HepG2 (cell line): ENCODE measurements around the gene EXTL1. TPM values are rescaled to one million over a fixed set of nuclear protein-coding genes. Genes with fewer than 3 reads are reported as not detected.

Experiments used
- ARNTL ChIP-seq: sonication (generic); formaldehyde crosslinking; IDR thresholded peaks from 2 replicates; pipeline ENCODE4 v1.4.0; 2020; ENCODE audit warnings: mild to moderate bottlenecking, missing genetic modification reagents
- EHMT2 ChIP-seq: fragments of 200-600 bp; sonication (generic); IDR thresholded peaks from 2 replicates; pipeline ENCODE4 v1.7.0; 2017; ENCODE audit warnings: antibody characterized with exemption, low read depth, low read length, borderline replicate concordance
- GFI1 ChIP-seq: sonication (generic); formaldehyde crosslinking; IDR thresholded peaks from 2 replicates; pipeline ENCODE4 v1.5.0; 2020; ENCODE audit warnings: missing genetic modification reagents, mild to moderate bottlenecking, borderline replicate concordance
- KLF9 ChIP-seq: IDR thresholded peaks from 2 replicates; pipeline ENCODE4 v1.6.1; 2016; ENCODE audit warnings: low read depth
- MATR3 ChIP-seq: sonication (generic); formaldehyde crosslinking; IDR thresholded peaks from 2 replicates; pipeline ENCODE4 v1.4.0; 2020; ENCODE audit warnings: missing genetic modification reagents
- MYC ChIP-seq: sonication (generic); formaldehyde crosslinking; IDR thresholded peaks from 2 replicates; pipeline ENCODE4 v1.9.0; 2021; ENCODE audit warnings: missing genetic modification reagents, borderline replicate concordance
- POLR2AphosphoS5 ChIP-seq: IDR thresholded peaks from 2 replicates; pipeline ENCODE4 v1.6.1; 2012; ENCODE audit warnings: low read depth, low read length
- RBFOX2 ChIP-seq: fragments of 200-400 bp; formaldehyde crosslinking; IDR thresholded peaks from 2 replicates; pipeline ENCODE4 v1.6.1; 2017; ENCODE audit warnings: low read depth, mild to moderate bottlenecking, low read length
- RFX5 ChIP-seq: IDR thresholded peaks from 2 replicates; pipeline ENCODE4 v1.6.1; 2011; ENCODE audit warnings: low read depth, low read length, improper control_type of control experiment
- RFXANK ChIP-seq: IDR thresholded peaks from 2 replicates; pipeline ENCODE4 v1.6.1; 2016
- SATB2 ChIP-seq: sonication (generic); formaldehyde crosslinking; IDR thresholded peaks from 2 replicates; pipeline ENCODE4 v1.5.0; 2020; ENCODE audit warnings: missing genetic modification reagents
- SOX13 ChIP-seq, 3 experiments: fragments of 450-650 bp in 1 of 3; sonication (generic) in 1 of 3; formaldehyde crosslinking in 1 of 3; IDR thresholded peaks in 2 of 3; conservative IDR thresholded peaks in 1 of 3; 2 replicates each; pipeline versions ENCODE4 v1.5.0 to v1.6.1; 2016 to 2020; ENCODE audit warnings: antibody characterized with exemption in 1 of 3, mild to moderate bottlenecking in 1 of 3, missing compliant biosample characterization in 1 of 3, missing genetic modification reagents in 1 of 3, moderate library complexity in 1 of 3
- SOX6 ChIP-seq, 2 experiments: fragments of 450-650 bp in 1 of 2; sonication (generic) in 1 of 2; formaldehyde crosslinking in 1 of 2; IDR thresholded peaks; 2 replicates each; pipeline versions ENCODE4 v1.4.0 to v1.6.1; 2017 to 2020; ENCODE audit warnings: antibody characterized with exemption in 1 of 2, mild to moderate bottlenecking in 1 of 2, missing genetic modification reagents in 1 of 2
- TOE1 ChIP-seq: sonication (generic); formaldehyde crosslinking; IDR thresholded peaks from 2 replicates; pipeline ENCODE4 v1.4.0; 2020; ENCODE audit warnings: mild to moderate bottlenecking, missing genetic modification reagents
- ZBTB3 ChIP-seq: sonication (generic); formaldehyde crosslinking; IDR thresholded peaks from 2 replicates; pipeline ENCODE4 v1.4.0; 2020; ENCODE audit warnings: low read depth, mild to moderate bottlenecking, moderate library complexity, missing genetic modification reagents, borderline replicate concordance
- ZNF143 ChIP-seq: sonication (generic); formaldehyde crosslinking; IDR thresholded peaks from 2 replicates; pipeline ENCODE4 v1.4.0; 2020; ENCODE audit warnings: missing genetic modification reagents
- ZNF263 ChIP-seq: sonication (generic); formaldehyde crosslinking; IDR thresholded peaks from 2 replicates; pipeline ENCODE4 v1.4.0; 2020; ENCODE audit warnings: missing genetic modification reagents
- ZNF569 ChIP-seq: sonication (generic); formaldehyde crosslinking; IDR thresholded peaks from 2 replicates; pipeline ENCODE4 v1.5.0; 2020; ENCODE audit warnings: mild to moderate bottlenecking, missing genetic modification reagents, moderate library complexity, borderline replicate concordance
- ZNF572 ChIP-seq: sonication (generic); formaldehyde crosslinking; IDR thresholded peaks from 2 replicates; pipeline ENCODE4 v1.5.1; 2020; ENCODE audit warnings: mild to moderate bottlenecking, missing genetic modification reagents
- ZNF678 ChIP-seq: sonication (generic); formaldehyde crosslinking; IDR thresholded peaks from 2 replicates; pipeline ENCODE4 v1.4.0; 2020; ENCODE audit warnings: mild to moderate bottlenecking, missing genetic modification reagents
- ZNF687 ChIP-seq: sonication (generic); formaldehyde crosslinking; IDR thresholded peaks from 2 replicates; pipeline ENCODE4 v1.5.1; 2020; ENCODE audit warnings: mild to moderate bottlenecking, missing genetic modification reagents, moderate library complexity
- ZNF746 ChIP-seq: sonication (generic); formaldehyde crosslinking; IDR thresholded peaks from 2 replicates; pipeline ENCODE4 v1.8.0; 2022; ENCODE audit warnings: mild to moderate bottlenecking, missing genetic modification reagents
- ZNF768 ChIP-seq: sonication (generic); formaldehyde crosslinking; IDR thresholded peaks from 2 replicates; pipeline ENCODE4 v1.4.0; 2020; ENCODE audit warnings: missing genetic modification reagents
- ZUFSP ChIP-seq: sonication (generic); formaldehyde crosslinking; IDR thresholded peaks from 2 replicates; pipeline ENCODE4 v1.9.0; 2021; ENCODE audit warnings: missing genetic modification reagents, mild to moderate bottlenecking, borderline replicate concordance
- polyA plus RNA-seq, 8 experiments: library from polyadenylated mRNA; depleted of rRNA in 3 of 8; stranded (reverse) in 7 of 8; unstranded in 1 of 8; fragments of >200 nt; fragmentation: Illumina TruSeq in 4 of 8; extraction: Trizol in 4 of 8; gene quantifications; 2 replicates each; pipeline versions ENCODE4 v1.2.1 to v1.2.3, GENCODE V29; 2011 to 2016; ENCODE audit warnings: low read depth in 4 of 8, missing spikeins in 1 of 8, mixed read lengths in 1 of 8; ENCODE audit not compliant: insufficient read depth in 1 of 8
- total RNA-seq, 5 experiments: library from RNA; depleted of rRNA; stranded (reverse); fragments of >200 nt; fragmentation: Illumina TruSeq; extraction: Trizol; gene quantifications; 2 replicates each; pipeline ENCODE4 v1.2.3, GENCODE V29; 2016; ENCODE audit warnings: low read depth in 1 of 5

The EXTL1 gene
- total and polyA plus RNA-seq, 2 of the 13 experiments (the other 11 are each of a cell fraction or from before 2014, with no cell fraction given): 0.35 to 1.0 TPM

- TF ChIP-seq ZNF569 (CRISPR knock-in tag): no peak
- peak; percentile 48; the same call in 1 of the 2 replicates for TF ChIP-seq POLR2AphosphoS5
- TF ChIP-seq KLF9 (CRISPR knock-in tag): 0 out of 2 replicates have a peak, but pooled peaks have one; percentile 43
- no peak for TF ChIP-seq SOX6 (IDR thresholded peaks at IDR 0.05)
- 0 out of 2 replicates have a peak, but pooled peaks have one; percentile 3 for TF ChIP-seq SOX6 (CRISPR knock-in tag; IDR thresholded peaks at IDR 0.05)
- TF ChIP-seq TOE1 (CRISPR knock-in tag): no peak
- TF ChIP-seq RBFOX2: peak; percentile 73
- TF ChIP-seq ZNF572: peak; percentile 15; the same call in 1 of the 2 replicates
- peak; percentile 63; the same call in 1 of the 2 replicates for TF ChIP-seq RFX5
- TF ChIP-seq SATB2 (CRISPR knock-in tag): no peak
- TF ChIP-seq ZNF263 (CRISPR knock-in tag): peak; percentile 16; the same call in 1 of the 2 replicates
- peak; percentile 84; the same call in 1 of the 2 replicates for TF ChIP-seq RFXANK
- peak; percentile 69; the same call in 1 of the 2 replicates for TF ChIP-seq ARNTL (CRISPR knock-in tag)
- peak; percentile 75 for TF ChIP-seq ZNF687 (CRISPR knock-in tag)
- no peak for TF ChIP-seq EHMT2
- TF ChIP-seq ZNF678 (CRISPR knock-in tag): 0 out of 2 replicates have a peak, but pooled peaks have one; percentile 61
- TF ChIP-seq ZNF768: 0 out of 2 replicates have a peak, but pooled peaks have one; percentile 8
- 0 out of 2 replicates have a peak, but pooled peaks have one; percentile 24 for TF ChIP-seq ZNF746 (CRISPR knock-in tag)
- peak; percentile 52; the same call in 1 of the 2 replicates for TF ChIP-seq MYC (CRISPR knock-in tag)
- TF ChIP-seq GFI1 (CRISPR knock-in tag): peak; percentile 54; the same call in 1 of the 2 replicates
- no peak for TF ChIP-seq ZUFSP (CRISPR knock-in tag)
- TF ChIP-seq MATR3 (CRISPR knock-in tag): no peak
- 0 out of 2 replicates have a peak, but pooled peaks have one; percentile 23 for TF ChIP-seq ZBTB3
- no peak for TF ChIP-seq SOX13 (IDR thresholded peaks at IDR 0.05)
- peak in 1 of 2 experiments; percentile 25; a peak in 1 of 4 replicates for TF ChIP-seq SOX13 (CRISPR knock-in tag; conservative IDR thresholded peaks at IDR 0.05 in 1 of 2, IDR thresholded peaks at IDR 0.05 in 1 of 2)
- peak; percentile 70 for TF ChIP-seq ZNF143 (CRISPR knock-in tag)
Measured at GRCh38 chr1:26035203-26035958, 13.8 kb downstream of the EXTL1 start (continued).
